IPS-20b (cell line): ENCODE measurements around the gene ZNF800.
A peak's percentile ranks its signal among the peaks of the same experiment; 100 is the strongest.
"Not testable (repeated sequence)": the region's sequence is repeated elsewhere in the genome, so short reads cannot be mapped to it uniquely, and the experiment has no call there.

ENCODE experiments used
- H3K27ac ChIP-seq: one replicate; pipeline ENCODE4 v1.5.1; 2013; ENCODE audit warnings: low read length
- H3K27me3 ChIP-seq: 2 replicates; pipeline ENCODE4 v1.6.1; 2013; ENCODE audit warnings: mild to moderate bottlenecking, low read length, inconsistent platforms; ENCODE audit not compliant: insufficient read depth
- H3K36me3 ChIP-seq: 2 replicates; pipeline ENCODE4 v1.6.1; 2013; ENCODE audit warnings: low read depth, mild to moderate bottlenecking, inconsistent platforms, low read length, moderate library complexity; ENCODE audit not compliant: insufficient read depth
- H3K4me1 ChIP-seq: 2 replicates; pipeline ENCODE4 v1.6.1; 2013; ENCODE audit warnings: mild to moderate bottlenecking, control low read depth, inconsistent platforms, low read length, moderate library complexity; ENCODE audit not compliant: insufficient read depth
- H3K4me3 ChIP-seq: 2 replicates; pipeline ENCODE4 v1.5.1; 2013; ENCODE audit warnings: mild to moderate bottlenecking, low read length, inconsistent platforms
- H3K9ac ChIP-seq: 2 replicates; pipeline ENCODE4 v1.6.1; 2013; ENCODE audit warnings: low read depth, mild to moderate bottlenecking, inconsistent platforms, low read length, moderate library complexity
- H3K9me3 ChIP-seq: 2 replicates; pipeline ENCODE4 v1.6.1; 2013; ENCODE audit warnings: mild to moderate bottlenecking, low read depth, low read length, inconsistent platforms; ENCODE audit not compliant: insufficient read depth

ZNF800 gene, protein sequence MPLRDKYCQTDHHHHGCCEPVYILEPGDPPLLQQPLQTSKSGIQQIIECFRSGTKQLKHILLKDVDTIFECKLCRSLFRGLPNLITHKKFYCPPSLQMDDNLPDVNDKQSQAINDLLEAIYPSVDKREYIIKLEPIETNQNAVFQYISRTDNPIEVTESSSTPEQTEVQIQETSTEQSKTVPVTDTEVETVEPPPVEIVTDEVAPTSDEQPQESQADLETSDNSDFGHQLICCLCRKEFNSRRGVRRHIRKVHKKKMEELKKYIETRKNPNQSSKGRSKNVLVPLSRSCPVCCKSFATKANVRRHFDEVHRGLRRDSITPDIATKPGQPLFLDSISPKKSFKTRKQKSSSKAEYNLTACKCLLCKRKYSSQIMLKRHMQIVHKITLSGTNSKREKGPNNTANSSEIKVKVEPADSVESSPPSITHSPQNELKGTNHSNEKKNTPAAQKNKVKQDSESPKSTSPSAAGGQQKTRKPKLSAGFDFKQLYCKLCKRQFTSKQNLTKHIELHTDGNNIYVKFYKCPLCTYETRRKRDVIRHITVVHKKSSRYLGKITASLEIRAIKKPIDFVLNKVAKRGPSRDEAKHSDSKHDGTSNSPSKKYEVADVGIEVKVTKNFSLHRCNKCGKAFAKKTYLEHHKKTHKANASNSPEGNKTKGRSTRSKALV

DNA sequence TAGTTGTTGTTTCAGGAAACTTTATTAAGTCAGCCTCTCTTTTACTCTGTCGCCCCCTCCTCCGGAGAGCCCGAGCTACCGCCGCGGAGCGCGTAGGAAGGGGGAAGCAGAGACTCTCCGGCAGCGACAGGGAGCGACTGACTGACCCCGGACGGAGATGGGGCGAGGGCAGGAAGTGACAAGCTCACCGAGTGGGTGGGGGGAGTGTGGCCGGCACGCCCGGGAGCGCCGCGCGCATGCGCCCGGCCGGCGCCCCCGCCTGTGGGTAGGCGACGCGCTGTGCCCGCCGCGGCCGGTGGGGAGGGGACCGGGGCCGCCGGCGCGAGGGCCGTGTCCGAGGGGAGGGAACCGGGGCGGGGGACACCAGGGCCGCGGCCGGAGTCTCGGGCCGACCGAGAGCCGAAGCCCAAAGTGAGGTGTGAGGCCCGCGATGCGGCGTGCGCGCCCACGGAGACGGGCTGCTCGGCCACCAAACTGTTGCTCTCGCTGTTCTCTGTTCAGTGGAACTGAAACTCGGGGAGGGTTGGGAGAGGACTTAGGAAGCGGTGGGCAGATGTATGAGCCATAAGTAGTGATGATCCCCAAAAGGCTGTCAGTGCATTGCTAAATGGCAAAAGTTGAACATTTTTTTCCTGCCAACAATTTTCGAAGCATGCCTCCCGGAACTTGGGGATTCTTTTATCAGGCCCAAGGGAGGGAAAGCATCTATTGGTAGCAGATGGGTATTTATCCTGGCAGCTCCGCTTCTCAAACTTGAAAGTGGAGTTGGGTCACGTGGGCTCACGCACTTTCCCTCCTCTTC is at the start of gene ZNF800:
TSS of gene ZNF800 (minus strand) at position 143 of the 802 bp plus-strand sequence. CDS start 1,151 bp downstream, outside the sequence.
- H3K27ac ChIP-seq = no peak within 1 kb of the TSS
- no peaks in the 10 kb centered on the region for H3K9me3 ChIP-seq
- H3K4me3 ChIP-seq = peak within 1 kb of the TSS; percentile 92
- H3K9ac ChIP-seq = peak within 1 kb of the TSS; percentile 68; the same call in 1 of the 2 replicates
- H3K4me1 ChIP-seq = peaks cover 4% of the 10 kb centered on the region; the same call in 1 of the 2 replicates
- H3K36me3 ChIP-seq = peaks cover 3% of the 10 kb centered on the region; the same call in 1 of the 2 replicates
- peaks cover 63% of the 10 kb centered on the region for H3K27me3 ChIP-seq

DNA sequence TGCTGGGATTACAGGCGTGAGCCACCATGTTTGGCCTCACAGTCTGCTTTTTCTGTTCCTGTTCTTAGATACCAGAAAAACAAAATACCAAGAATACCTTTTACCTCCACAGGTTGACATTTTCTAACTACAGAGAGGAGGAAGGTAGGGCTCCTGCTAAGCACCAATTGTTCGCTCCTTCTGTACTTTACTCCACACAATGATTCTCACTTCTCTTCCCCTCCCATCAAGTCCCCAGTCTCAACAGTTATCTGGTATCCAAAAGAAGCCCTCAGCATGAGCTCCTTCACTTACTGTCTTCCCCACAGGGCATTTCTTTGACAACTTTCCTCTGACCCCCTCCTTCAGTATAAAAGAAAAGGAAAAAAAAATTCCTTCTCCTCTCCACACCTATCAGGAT is 47.7 kb upstream of the ZNF800 start:
- no peaks in the 10 kb centered on the region for H3K4me1 ChIP-seq
- H3K9me3 ChIP-seq = no peaks in the 10 kb centered on the region
- H3K27ac ChIP-seq = no peak overlapping the region
- H3K4me3 ChIP-seq = no peak overlapping the region
- H3K36me3 ChIP-seq = no peaks in the 10 kb centered on the region
- H3K9ac ChIP-seq = no peak overlapping the region
- no peaks in the 10 kb centered on the region for H3K27me3 ChIP-seq

DNA sequence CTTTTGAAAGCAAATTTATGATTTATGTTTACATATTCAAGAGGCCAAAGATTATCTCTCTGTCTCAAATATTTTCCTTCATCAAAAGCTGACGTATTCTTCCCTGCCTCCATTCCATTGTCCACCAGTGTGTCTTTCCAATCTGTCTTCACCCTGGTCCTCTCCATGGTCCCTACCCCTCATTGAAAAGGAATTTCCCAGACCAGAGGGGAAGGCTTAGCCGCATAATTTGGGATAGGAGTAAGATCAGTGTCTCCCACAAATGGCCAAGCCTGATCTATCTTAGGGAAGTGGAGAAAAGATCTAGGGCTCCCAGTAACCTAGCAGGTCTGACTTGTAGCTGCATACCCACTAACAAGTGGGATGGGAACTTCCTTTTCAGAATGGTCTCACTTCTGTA is 46.3 kb upstream of the ZNF800 start:
- H3K4me3 ChIP-seq = no peak overlapping the region
- no peaks in the 10 kb centered on the region for H3K9me3 ChIP-seq
- no peak overlapping the region for H3K27ac ChIP-seq
- H3K36me3 ChIP-seq = no peaks in the 10 kb centered on the region
- no peak overlapping the region for H3K9ac ChIP-seq
- H3K4me1 ChIP-seq = no peaks in the 10 kb centered on the region
- H3K27me3 ChIP-seq = no peaks in the 10 kb centered on the region

DNA sequence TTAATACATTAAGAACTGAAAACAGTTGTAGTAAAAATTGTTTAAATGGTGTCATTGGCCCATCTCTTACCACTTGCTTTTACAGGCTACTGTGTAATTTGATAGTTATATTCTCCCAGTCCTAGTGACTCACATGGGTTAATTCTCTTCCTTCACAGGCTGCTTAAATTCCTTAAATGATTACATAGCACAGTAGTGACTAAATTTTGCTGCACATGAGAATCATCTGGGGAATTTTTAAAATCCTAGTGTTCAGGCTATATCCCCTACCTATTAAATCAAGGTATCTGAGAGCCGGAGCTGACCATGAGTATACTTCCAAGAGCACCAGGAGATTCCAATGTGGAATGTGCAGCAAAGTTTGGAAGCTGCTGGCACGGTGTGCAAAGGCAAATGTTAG is 45.3 kb upstream of the ZNF800 start:
- H3K9ac ChIP-seq = no peak overlapping the region
- H3K4me1 ChIP-seq = no peaks in the 10 kb centered on the region
- no peaks in the 10 kb centered on the region for H3K9me3 ChIP-seq
- H3K27me3 ChIP-seq = no peaks in the 10 kb centered on the region
- H3K4me3 ChIP-seq = no peak overlapping the region
- no peaks in the 10 kb centered on the region for H3K36me3 ChIP-seq
- no peak overlapping the region for H3K27ac ChIP-seq

DNA sequence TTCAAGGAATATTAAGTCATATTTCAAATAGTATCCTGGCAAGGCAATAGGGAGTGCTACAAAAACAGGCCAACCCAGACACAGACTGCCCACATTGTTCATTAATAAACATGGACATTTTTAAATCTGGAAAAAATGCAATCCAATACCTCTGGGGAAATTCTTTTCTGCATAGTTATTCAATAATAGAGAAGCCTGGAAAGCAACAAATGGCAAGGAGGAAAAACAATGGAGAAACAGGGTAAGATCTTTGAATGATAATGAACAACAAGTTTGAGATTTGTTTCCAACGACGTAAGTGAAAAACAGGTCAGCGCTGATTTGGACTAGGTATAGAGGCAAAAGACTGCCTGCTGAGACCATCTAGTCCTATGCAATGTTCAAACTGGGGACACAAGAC is 44.7 kb upstream of the ZNF800 start:
- no peaks in the 10 kb centered on the region for H3K4me1 ChIP-seq
- no peaks in the 10 kb centered on the region for H3K9me3 ChIP-seq
- no peaks in the 10 kb centered on the region for H3K36me3 ChIP-seq
- H3K4me3 ChIP-seq = no peak overlapping the region
- no peak overlapping the region for H3K27ac ChIP-seq
- no peak overlapping the region for H3K9ac ChIP-seq
- no peaks in the 10 kb centered on the region for H3K27me3 ChIP-seq

DNA sequence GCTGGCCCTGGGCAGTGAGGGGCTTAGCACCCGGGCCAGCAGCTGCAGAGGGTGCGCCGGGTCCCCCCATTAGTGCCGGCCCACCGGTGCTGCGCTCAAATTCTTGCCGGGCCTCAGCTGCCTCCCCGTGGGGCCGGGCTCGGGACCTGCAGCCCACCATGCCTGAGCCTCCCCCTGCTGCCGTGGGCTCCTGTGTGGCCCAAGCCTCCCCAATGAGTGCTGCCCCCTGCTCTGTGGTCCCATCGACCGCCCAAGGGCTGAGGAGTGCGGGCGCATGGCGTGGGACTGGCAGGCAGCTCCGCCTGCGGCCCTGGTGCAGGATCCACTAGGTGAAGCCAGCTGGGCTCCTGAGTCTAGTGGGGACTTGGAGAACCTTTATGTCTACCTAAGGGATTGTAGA is 36.8 kb upstream of the ZNF800 start:
- H3K4me1 ChIP-seq, H3K27ac ChIP-seq, H3K36me3 ChIP-seq, H3K27me3 ChIP-seq, H3K4me3 ChIP-seq, H3K9me3 ChIP-seq, H3K9ac ChIP-seq: not testable (repeated sequence)

DNA sequence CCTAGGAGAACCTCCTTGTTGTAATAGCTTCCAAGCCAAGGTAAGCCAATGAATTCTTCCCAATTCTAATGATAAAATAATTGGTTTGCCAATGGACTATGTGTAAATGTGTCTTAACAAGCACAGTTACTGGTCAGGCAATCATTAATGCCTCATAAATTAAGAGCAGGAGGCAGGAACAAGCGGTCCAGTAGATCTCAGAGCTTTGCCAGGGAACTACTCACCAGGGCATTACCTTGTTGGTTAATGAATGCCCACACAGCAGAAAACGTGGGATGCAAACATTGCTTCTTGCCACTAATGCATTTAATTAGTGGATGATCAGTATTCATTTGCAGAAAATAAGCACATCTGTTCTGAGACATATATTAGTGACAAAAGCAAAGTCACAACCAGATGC is 26.7 kb upstream of the ZNF800 start:
- 0 out of 2 replicates have a peak, but pooled peaks cover 4% of the 10 kb centered on the region for H3K27me3 ChIP-seq
- H3K27ac ChIP-seq = no peak overlapping the region
- no peaks in the 10 kb centered on the region for H3K36me3 ChIP-seq
- H3K4me3 ChIP-seq = no peak overlapping the region
- no peaks in the 10 kb centered on the region for H3K9me3 ChIP-seq
- no peak overlapping the region for H3K9ac ChIP-seq
- H3K4me1 ChIP-seq = no peaks in the 10 kb centered on the region

DNA sequence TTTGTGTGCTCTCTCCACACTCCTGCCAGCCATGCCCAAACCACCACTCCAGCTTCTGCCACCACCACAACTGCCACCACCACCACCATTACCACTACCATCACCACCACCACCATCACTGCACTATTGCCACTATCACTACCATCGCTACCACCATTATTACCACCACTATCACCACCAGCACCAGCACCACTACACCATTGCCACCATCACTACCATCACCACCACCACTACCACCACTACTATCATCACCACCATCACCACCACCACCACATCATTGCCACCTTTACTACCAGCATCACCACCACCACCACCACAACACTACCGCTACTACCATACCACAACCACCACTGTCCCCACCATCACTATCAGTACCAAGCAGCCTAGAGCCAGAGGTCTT is 26.0 kb upstream of the ZNF800 start:
- H3K9me3 ChIP-seq = no peaks in the 10 kb centered on the region
- 0 out of 2 replicates have a peak, but pooled peaks cover 4% of the 10 kb centered on the region for H3K27me3 ChIP-seq
- no peak overlapping the region for H3K4me3 ChIP-seq
- H3K4me1 ChIP-seq = no peaks in the 10 kb centered on the region
- H3K36me3 ChIP-seq = no peaks in the 10 kb centered on the region
- H3K9ac ChIP-seq = no peak overlapping the region
- no peak overlapping the region for H3K27ac ChIP-seq

DNA sequence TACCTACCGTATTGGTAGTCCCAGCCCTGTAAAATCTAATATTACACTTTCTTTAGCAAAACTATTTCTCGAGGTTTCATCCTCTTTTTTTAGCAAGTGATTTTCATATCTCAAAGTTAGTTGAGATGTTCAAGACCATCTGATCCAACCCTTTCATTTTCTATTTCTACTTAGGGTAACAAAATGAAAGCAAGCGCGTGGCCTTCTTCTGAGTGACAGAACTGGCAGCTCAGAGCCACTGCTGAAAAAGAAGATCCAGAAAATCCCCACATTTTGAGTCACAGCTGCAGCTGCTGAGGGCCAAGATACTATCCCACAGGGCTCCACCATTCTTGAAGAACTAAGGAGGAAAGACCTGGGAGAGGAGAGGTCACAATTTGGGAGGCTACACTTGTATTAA is 24.8 kb upstream of the ZNF800 start:
- no peaks in the 10 kb centered on the region for H3K36me3 ChIP-seq
- H3K27me3 ChIP-seq = 0 out of 2 replicates have a peak, but pooled peaks cover 4% of the 10 kb centered on the region
- no peaks in the 10 kb centered on the region for H3K9me3 ChIP-seq
- no peak overlapping the region for H3K27ac ChIP-seq
- H3K9ac ChIP-seq = no peak overlapping the region
- H3K4me3 ChIP-seq = no peak overlapping the region
- H3K4me1 ChIP-seq = no peaks in the 10 kb centered on the region

DNA sequence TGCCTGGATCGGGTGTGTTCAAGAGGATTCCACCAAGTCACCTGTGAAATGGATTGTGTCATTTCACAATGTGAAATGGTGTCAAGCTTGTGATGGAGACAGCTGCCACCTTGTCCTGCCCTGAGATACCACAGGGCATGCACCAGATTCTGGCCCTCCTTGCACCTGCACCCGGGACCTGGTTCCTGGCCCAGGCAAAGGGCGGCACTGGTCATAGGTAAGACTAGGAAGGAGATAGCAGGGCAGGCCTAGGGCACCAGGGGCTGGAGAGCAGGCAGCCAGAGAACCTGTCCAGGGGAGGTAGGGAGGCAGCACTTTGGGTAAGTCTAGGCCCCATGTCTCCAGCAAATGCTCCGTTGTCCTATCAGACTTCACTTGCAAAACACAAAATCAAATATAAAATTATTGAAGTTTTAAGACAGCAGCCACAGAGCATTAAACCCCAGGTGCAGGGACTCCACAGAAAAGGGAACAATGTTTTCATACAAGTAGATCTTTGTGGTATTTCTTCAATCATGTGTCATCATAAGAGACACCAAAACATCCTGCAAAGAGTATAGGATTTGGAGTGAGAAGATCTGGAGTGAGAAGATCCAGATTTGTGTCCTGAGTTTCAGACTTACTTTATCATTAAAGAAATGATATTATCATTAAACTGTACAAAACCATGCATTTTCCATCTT is 22.7 kb upstream of the ZNF800 start:
- no peaks in the 10 kb centered on the region for H3K36me3 ChIP-seq
- no peaks in the 10 kb centered on the region for H3K27me3 ChIP-seq
- H3K9ac ChIP-seq = no peak overlapping the region
- H3K4me1 ChIP-seq = no peaks in the 10 kb centered on the region
- H3K4me3 ChIP-seq = no peak overlapping the region
- no peaks in the 10 kb centered on the region for H3K9me3 ChIP-seq
- H3K27ac ChIP-seq = no peak overlapping the region

DNA sequence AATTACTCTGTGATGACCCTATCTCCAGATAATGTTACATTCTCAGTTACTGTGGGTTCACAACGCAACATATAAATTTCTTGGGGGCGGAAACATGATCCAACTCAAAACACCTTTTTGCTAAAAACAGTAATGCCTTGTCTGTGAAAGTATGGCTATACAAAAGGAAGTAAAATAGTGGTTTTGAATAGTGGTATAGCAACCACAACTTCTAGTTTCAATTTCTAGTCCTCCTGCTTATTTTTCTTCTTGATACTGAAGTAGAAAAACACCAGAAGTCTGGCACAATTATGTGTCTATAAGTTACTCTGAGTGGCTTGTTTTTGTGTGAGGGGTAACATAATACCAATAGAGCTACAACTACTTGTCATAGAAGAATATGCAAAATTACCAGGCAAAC is 21.5 kb upstream of the ZNF800 start:
- H3K4me1 ChIP-seq = no peaks in the 10 kb centered on the region
- no peaks in the 10 kb centered on the region for H3K9me3 ChIP-seq
- no peak overlapping the region for H3K27ac ChIP-seq
- no peaks in the 10 kb centered on the region for H3K27me3 ChIP-seq
- H3K36me3 ChIP-seq = no peaks in the 10 kb centered on the region
- no peak overlapping the region for H3K9ac ChIP-seq
- H3K4me3 ChIP-seq = no peak overlapping the region
